Globus pallidus (tissue), 1 donor: ENCODE data around the gene ITPR3.

Experiments used
- DNase-seq: peaks from one replicate; pipeline ENCODE4 v3.0.0-alpha.2; 2015; ENCODE audit warnings: low spot score

ITPR3 gene

GRCh38 chr6:33700391-33701050, 79.4 kb downstream of the ITPR3 start:
- DNase-seq: no peak

- peak; percentile 67 for DNase-seq
Observed at GRCh38 chr6:33702345-33702977, 81.3 kb downstream of the ITPR3 start.

DNA sequence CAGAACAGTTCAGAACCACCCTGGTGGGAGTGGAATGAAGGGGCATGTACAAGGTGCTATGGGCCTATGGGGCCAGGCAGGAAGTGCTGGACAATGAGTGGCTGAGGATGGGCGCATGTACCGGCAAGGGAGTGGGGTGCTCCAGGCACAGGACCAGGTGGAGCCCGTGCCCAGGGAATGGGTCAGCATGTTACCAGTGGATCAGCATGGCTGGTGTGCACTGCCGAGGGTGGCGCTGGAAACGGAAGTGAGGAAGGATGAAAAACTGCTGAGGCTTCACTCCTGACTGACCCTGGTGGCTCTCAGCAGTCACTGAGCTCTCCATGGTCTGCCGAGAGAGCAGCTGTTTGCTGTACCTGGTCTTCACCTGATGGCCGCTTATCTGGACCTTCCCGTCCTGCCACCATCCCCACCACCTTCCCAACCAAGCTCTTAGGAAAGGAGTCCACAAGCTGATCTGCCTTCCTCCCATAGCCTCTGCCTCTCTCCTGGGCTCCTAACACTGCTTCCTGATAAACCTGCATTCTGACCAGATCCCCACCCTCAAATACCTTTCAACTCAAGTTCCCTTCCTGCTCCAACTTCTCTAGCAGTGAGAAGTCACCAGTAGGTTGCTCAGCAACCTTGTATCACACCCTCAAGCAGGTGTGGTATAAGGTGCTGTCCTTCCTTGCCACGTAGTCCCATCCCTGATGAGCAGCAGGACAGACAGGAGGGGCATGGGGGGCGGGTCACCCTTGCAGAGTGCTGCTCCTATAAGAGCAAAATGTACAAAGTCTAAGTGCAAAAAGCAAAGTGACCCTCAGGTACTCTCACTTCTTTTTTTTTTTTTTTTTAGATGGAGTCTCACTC, 83.3 kb downstream of the ITPR3 start:
- DNase-seq: no peak

GRCh38 chr6:33705268-33705885, 84.3 kb downstream of the ITPR3 start:
- DNase-seq: no peak

DNA sequence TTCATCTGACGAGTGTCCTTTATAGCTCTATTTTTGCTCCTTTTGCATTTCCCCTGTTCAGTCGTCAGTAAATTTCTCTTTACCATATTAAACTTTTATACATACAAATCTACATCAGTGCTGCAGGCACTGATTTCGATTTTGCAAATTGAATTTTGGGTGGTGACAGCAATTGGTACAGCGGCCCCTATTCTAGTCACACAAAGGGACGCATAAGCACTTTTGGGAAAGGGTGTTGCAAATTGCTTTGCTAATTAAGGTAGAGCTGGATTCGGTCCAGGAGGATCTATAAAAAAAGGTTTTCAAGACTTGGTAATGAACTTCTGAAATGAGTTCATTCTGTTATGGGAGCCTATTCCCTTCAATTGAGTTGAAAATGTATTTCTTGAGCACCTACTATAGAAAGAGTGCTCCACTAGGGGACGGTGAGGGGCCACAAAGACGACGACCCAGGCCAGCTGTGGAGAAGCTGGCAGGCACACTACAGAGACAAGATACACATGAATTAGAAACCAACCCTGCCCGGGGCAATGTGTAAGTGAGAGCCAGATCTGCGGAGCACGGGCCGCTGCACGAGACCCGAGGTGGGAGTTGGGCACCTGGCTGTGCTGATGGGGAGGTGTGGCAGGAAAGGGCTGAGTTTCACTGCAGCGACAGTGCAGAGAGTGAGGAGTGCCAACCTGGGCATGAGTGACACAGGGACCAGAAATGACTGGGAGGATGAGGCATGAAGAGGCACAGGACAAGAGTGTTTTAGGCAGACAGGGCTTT, 85.0 kb downstream of the ITPR3 start:
- no peak for DNase-seq

- DNase-seq: no peak
Observed at GRCh38 chr6:33707771-33708170, 86.6 kb downstream of the ITPR3 start.

- no peak for DNase-seq
Observed at GRCh38 chr6:33708516-33709204, 87.5 kb downstream of the ITPR3 start.

GRCh38 chr6:33709605-33710295, 88.6 kb downstream of the ITPR3 start:
- DNase-seq: no peak

- DNase-seq: no peak
Observed at GRCh38 chr6:33710296-33711121, 89.4 kb downstream of the ITPR3 start.

DNA sequence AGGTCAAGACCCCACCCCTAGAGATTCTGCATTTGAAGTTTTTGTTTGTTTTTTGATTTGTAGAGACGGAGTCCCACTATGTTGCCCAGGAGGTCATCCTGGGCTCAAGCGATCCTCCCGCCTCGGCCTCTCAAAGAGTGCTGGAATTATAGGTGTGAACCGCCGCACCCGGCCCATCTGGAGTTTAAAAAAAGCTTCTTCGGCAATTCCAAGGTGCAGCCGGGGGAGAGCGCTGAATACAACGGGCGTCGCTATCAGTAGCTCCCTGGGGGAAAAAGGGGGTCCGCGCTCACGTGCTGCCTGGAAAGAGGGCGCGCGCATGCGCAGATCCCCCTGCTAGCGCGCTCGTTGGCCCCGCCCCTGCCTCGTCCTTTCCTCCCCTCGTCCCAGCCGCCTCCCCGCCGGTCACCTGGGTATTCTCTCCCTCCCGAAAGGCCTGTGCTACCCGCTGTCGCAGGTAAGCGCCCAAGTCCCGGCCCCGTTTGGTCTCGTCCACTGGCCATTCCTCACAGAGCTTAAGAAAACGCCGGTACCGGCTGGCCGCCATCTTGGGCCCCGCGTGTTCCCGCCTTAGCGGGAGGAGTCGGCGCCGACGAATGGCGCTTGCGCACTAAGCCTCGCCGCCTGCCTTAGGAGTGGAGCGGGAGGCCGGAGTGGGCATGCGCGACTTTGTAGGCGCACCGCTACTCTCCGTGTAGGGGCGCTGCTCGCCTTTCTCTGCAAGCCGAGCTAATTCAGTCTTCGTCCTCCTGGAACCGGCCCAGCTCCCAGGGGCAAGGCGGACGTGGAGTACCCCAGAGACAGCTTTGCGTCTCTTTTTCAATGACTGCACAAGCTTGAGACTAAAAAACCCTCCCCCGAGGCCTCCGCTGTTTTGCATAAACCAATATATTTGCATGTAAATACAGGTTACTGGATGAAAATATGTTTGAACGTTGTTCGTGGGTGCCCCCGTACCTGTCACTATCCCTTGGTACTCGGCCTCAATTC, 90.3 kb downstream of the ITPR3 start, which contains the start of gene UQCC2:
UQCC2 (minus strand) TSS at position 561 of the 990 bp plus-strand sequence; CDS start at position 547, 14 bp downstream.
- peak; percentile 96 for DNase-seq

DNA sequence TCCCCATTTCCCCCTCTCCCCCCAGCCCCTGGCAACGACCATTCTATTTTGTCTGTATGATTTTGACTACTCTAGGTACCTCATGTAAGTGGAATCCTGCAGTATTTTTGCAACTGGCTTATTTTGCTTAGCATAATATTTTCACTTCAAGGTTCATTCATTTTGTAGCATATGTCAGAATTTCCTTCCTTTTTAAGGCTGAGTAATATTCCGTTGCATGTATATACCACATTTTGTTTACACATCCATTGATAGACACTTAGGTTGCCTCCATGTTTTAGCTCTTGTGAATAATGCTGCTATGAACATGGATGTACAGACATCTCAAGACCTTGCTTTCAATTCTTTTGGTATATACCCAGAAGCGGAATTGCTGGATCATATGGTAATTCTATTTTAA, 91.8 kb downstream of the ITPR3 start:
- no peak for DNase-seq

DNA sequence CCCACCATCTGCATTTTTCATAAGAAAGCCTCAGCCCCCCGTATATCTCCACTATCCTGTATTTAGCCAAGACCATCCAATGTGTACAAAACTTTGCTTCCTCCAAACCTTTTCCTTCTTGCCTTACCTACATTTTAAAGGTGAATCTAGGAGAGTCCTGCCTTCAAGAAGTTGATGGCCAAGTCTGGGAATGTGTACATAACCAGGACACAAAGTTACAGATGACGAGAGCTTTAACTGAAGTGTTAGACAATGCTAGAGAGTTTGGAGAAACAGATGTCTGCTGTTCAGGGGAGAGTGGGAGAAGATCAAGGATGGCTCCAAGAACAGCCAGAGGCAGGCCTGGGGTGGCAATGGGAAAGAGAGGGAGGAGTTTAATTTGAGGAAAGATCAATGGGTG, 92.7 kb downstream of the ITPR3 start:
- DNase-seq: no peak

- no peak for DNase-seq
Observed at GRCh38 chr6:33714385-33715040, 93.4 kb downstream of the ITPR3 start.

GRCh38 chr6:33716379-33716778, 95.3 kb downstream of the ITPR3 start:
- no peak for DNase-seq

DNA sequence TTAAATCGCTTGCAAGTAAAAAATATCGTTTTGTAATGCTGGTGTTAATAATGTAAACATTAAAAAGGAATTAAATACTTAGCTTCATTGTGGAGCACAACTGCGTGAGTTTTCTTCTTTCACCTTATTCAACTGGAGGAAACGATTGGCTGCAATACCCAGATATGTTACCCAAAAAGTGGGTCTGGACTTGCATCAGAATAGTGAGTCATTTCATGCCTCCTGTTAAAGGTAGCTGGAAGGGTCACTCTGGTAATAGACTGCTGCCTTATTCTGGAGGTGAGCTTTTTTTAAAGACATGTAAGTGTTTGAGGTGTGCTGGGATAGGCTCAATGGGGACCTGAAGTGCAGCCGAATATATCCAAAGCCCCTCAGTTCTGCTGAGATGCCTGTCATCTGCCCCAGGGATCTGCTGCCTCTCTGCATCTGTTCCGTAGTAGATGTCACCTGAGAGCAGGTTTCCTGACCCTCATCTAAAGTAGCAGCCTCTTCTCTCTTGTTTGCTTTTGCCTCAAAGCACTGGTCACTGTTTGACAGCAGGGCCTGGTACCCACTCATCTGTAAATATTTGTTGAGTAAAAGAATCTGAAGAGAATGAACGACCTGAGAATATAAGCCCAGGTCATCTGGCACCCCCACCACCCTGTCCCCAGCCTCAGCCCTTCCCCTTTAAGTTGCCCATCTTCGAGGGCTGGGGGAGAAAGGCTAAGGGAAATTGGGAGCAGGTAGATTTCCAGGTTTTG, 95.9 kb downstream of the ITPR3 start:
- DNase-seq: no peak

DNA sequence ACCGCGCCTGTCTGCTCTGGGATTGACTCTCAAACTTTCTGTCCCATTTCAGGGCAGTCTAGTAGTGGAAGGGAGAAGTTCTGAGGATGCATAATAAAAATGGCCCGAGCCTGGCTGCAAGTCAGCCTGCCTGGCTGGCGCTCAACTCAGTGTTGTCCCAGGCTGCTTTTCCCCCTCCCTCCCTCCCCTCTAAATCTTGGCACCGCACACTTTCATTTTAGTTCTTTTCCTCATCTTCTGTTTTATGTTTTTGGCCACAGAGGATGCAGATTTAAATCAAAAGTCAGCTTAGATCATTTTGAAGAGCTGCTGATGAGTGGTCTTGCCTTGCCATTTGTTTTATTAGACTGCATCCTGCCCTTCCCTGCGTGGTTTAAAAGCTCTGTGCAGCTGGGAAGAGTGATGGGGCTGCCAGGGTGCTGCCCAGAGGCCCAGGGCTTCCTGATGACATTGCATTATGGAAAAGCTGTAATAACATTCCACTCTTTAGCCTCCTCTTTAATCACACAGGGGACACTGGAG, 96.9 kb downstream of the ITPR3 start:
- DNase-seq: no peak

- no peak for DNase-seq
Observed at GRCh38 chr6:33718713-33719112, 97.6 kb downstream of the ITPR3 start.
